ENCODE data around the gene PTS.
A peak's percentile ranks its signal among the peaks of the same experiment; 100 is the strongest.

PTS gene

DNA sequence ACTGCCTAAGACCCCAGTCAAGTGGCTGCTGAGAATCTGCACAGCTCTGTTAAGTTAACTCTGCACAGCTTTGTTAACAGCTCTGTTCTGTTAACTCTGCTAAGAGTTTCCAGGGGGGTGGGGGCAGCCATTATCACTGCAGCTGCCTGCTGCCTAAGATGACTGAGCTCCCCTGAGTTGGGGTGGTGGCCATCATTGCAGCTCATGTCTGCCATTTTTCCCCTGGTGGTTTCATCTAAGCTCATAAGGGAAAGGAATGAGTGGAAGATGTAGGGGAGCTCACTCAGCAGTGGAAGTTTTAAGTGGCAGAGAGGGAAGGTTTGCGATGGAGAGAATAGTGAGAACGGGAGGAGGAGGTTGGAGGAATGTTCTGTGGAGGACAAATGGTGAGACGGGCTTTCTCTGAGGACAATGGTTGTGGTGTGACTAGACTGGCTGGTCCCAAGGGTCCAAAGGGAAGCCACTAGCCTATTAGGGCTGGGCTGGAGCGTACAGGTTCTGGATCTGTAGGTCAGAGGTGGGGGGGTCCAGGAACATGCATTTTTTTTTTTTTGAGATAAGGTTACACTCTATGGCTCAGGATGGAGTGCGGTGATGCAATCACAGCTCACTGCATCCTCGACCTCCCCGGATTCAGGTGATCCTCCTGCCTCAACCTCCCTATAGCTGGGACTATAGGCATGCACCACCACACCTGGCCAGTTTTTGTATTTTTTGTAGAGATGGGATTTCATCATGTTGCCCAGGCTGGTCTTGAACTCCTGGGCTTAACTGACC is 48.0 kb downstream of the PTS start:
- no peak for DNase-seq
- Histone ChIP-seq H3K27ac (no peak overlapping the region), H3K4me3 (ENCODE audit: low read depth, low read length) (no peak overlapping the region), H3K27me3 (replicated peaks) (no peaks in the 10 kb centered on the region), H3K36me3 (replicated peaks) (no peaks in the 10 kb centered on the region)
- in situ Hi-C loops (cut with HindIII; ENCODE audit: low pct_ligation_motif_present, low sequenced_read_pairs), result no loop called here
- TF ChIP-seq, protein P1, sequence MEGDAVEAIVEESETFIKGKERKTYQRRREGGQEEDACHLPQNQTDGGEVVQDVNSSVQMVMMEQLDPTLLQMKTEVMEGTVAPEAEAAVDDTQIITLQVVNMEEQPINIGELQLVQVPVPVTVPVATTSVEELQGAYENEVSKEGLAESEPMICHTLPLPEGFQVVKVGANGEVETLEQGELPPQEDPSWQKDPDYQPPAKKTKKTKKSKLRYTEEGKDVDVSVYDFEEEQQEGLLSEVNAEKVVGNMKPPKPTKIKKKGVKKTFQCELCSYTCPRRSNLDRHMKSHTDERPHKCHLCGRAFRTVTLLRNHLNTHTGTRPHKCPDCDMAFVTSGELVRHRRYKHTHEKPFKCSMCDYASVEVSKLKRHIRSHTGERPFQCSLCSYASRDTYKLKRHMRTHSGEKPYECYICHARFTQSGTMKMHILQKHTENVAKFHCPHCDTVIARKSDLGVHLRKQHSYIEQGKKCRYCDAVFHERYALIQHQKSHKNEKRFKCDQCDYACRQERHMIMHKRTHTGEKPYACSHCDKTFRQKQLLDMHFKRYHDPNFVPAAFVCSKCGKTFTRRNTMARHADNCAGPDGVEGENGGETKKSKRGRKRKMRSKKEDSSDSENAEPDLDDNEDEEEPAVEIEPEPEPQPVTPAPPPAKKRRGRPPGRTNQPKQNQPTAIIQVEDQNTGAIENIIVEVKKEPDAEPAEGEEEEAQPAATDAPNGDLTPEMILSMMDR (IDR thresholded peaks at IDR 0.05; ENCODE audit: low read depth, low read length, missing control alignments), result no peak

DNA sequence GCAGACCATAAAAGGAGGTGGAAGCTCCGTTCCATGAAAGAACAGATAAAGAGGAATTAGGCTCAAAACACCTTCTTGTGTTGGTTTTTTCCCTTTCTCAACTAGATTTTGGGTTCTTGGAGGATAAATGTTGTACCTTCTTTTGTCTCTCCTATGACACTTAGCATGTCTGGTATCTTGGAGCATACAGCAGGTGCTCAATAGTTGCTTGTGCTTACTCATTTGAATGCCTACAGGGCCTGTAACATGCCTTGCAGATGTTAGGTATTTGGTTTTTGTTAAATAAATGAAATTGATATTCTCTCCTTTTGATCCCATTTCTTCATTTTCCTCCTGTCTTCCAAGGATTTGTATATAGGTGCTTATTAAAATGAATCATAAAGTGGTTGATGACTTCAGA is 50.8 kb downstream of the PTS start:
- in situ Hi-C loops (cut with HindIII; ENCODE audit: low pct_ligation_motif_present, low sequenced_read_pairs), result no loop called here
- Histone ChIP-seq H3K27ac (no peak overlapping the region), H3K4me3 (ENCODE audit: low read depth, low read length) (no peak overlapping the region), H3K27me3 (replicated peaks) (no peaks in the 10 kb centered on the region), H3K36me3 (replicated peaks) (no peaks in the 10 kb centered on the region)
- DNase-seq, result no peak
- TF ChIP-seq, protein P1 (IDR thresholded peaks at IDR 0.05; ENCODE audit: low read depth, low read length, missing control alignments), result no peak

DNA sequence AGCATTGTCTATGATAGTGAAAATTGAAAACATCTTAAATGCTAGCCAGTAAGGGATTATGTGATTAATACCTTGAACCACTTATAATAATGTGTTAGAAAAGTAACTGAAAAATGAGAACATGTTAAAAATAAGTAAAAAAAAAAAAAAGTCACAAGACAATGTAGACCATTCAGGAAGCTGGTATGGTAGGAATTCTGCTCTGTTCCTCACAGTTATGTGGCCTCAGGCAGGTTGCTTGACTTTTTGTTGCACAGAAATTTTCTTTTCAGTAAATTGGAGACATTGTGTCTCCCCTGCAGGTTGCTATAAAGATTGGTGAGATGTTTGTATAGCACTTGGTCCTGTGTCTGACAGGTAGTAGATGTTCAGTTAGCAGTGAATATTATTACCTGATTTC is 51.7 kb downstream of the PTS start:
- H3K27me3 ChIP-seq (replicated peaks), result no peaks in the 10 kb centered on the region
- in situ Hi-C loops (cut with HindIII; ENCODE audit: low pct_ligation_motif_present, low sequenced_read_pairs), result no loop called here
- H3K36me3 ChIP-seq (replicated peaks), result no peaks in the 10 kb centered on the region
- H3K27ac ChIP-seq, result no peak overlapping the region
- H3K4me3 ChIP-seq (ENCODE audit: low read depth, low read length), result no peak overlapping the region
- TF ChIP-seq, protein P1 (IDR thresholded peaks at IDR 0.05; ENCODE audit: low read depth, low read length, missing control alignments), result no peak
- DNase-seq, result no peak

DNA sequence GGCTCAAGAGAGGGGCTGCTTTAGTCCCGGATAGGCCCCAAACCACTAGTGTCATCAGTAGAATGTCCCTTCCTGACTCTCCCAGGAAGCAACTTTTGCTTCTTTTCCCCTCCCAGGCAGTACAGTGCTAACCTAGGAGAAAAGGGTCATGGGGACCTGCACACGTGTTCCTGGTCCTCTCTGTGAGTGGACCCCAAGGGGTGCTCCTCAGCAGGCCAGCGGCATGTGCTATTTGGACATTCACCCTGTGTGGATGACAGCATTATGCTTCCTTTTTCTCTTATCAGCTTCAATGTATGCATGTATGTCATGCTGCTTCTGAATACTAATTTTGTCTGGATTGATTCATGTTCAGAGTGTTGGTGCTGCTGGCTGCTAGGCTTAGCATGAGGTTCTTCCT is 52.6 kb downstream of the PTS start:
- Histone ChIP-seq H3K4me3 (ENCODE audit: low read depth, low read length) (no peak overlapping the region), H3K27me3 (replicated peaks) (no peaks in the 10 kb centered on the region), H3K27ac (no peak overlapping the region), H3K36me3 (replicated peaks) (no peaks in the 10 kb centered on the region)
- DNase-seq, result no peak
- TF ChIP-seq, protein P1 (IDR thresholded peaks at IDR 0.05; ENCODE audit: low read depth, low read length, missing control alignments), result no peak
- in situ Hi-C loops (cut with HindIII; ENCODE audit: low pct_ligation_motif_present, low sequenced_read_pairs), result no loop called here

DNA sequence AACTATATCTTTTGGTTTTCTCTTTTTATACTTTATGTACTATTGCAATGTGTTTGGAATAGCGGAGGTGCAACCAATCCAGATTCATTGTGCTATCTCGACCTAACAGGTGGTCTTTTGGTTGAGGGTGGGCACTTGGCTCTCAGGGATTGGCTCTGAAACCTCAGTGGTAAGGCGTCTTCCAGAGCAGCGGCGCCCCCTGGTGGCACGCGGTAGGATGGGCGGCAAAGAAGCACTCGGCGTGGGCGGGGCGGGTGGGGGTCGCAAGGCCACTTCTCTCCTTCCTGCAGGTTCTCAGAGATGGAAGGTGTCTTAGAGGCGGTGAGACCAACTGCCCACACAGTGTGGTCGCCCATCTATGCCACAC is 53.7 kb downstream of the PTS start:
- DNase-seq, result peak; percentile 26
- in situ Hi-C loops (cut with HindIII; ENCODE audit: low pct_ligation_motif_present, low sequenced_read_pairs), result no loop called here
- Histone ChIP-seq H3K27ac (no peak overlapping the region), H3K4me3 (ENCODE audit: low read depth, low read length) (peak overlapping the region; percentile 57), H3K27me3 (replicated peaks) (no peaks in the 10 kb centered on the region), H3K36me3 (replicated peaks) (no peaks in the 10 kb centered on the region)
- TF ChIP-seq, protein P1 (IDR thresholded peaks at IDR 0.05; ENCODE audit: low read depth, low read length, missing control alignments), result peak; percentile 83
